ENCODE results near the gene CNTNAP5. TPM values are rescaled to one million over a fixed set of nuclear protein-coding genes. Genes with fewer than 3 reads are reported as not detected.

The CNTNAP5 gene
- total RNA-seq, 2 donors from 2014 or later = not detected

- no peak for DNase-seq (ENCODE audit: low spot score)
- H3K27ac Mint-ChIP-seq = no peak overlapping the region
- peaks cover 13% of the 10 kb centered on the region for H3K9me3 Mint-ChIP-seq
- H3K36me3 Mint-ChIP-seq = no peaks in the 10 kb centered on the region
- ATAC-seq = no peak
- no peak overlapping the region for H3K4me3 Mint-ChIP-seq
- H3K4me1 Mint-ChIP-seq (ENCODE audit: low read depth in 2 of 2) = no peaks in the 10 kb centered on the region
- no peaks in the 10 kb centered on the region for H3K27me3 Mint-ChIP-seq
Observed at GRCh38 chr2:124908411-124908810, 883.3 kb downstream of the CNTNAP5 start.

GRCh38 chr2:124911560-124911959 lies 886.5 kb downstream of the CNTNAP5 start:
- no peak for ATAC-seq
- Mint-ChIP-seq H3K9me3 (peaks cover 18% of the 10 kb centered on the region), H3K27me3 (no peaks in the 10 kb centered on the region), H3K36me3 (no peaks in the 10 kb centered on the region), H3K4me1 (ENCODE audit: low read depth in 2 of 2) (no peaks in the 10 kb centered on the region), H3K27ac (no peak overlapping the region), H3K4me3 (no peak overlapping the region)
- no peak for DNase-seq (ENCODE audit: low spot score)

GRCh38 chr2:124913868-124914267 lies 888.8 kb downstream of the CNTNAP5 start:
- H3K27ac Mint-ChIP-seq = no peak overlapping the region
- H3K36me3 Mint-ChIP-seq = peaks cover 7% of the 10 kb centered on the region
- ATAC-seq (no peak), DNase-seq (ENCODE audit: low spot score) (no peak)
- H3K27me3 Mint-ChIP-seq = no peaks in the 10 kb centered on the region
- H3K4me3 Mint-ChIP-seq = no peak overlapping the region
- H3K4me1 Mint-ChIP-seq (ENCODE audit: low read depth in 2 of 2) = no peaks in the 10 kb centered on the region
- peaks cover 25% of the 10 kb centered on the region for H3K9me3 Mint-ChIP-seq

GRCh38 chr2:124915567-124915966 lies 890.5 kb downstream of the CNTNAP5 start:
- Mint-ChIP-seq H3K4me1 (ENCODE audit: low read depth in 2 of 2) (no peaks in the 10 kb centered on the region), H3K36me3 (peaks cover 7% of the 10 kb centered on the region)

GRCh38 chr2:124919296-124919695 lies 894.2 kb downstream of the CNTNAP5 start:
- DNase-seq (ENCODE audit: low spot score) = no peak
- Mint-ChIP-seq H3K4me3 (no peak overlapping the region), H3K4me1 (ENCODE audit: low read depth in 2 of 2) (no peaks in the 10 kb centered on the region), H3K36me3 (peaks cover 19% of the 10 kb centered on the region), H3K27ac (no peak overlapping the region), H3K9me3 (peaks cover 25% of the 10 kb centered on the region), H3K27me3 (no peaks in the 10 kb centered on the region)
- no peak for ATAC-seq

More at GRCh38 chr2:124915567-124915966, 890.5 kb downstream of the CNTNAP5 start:
- DNase-seq (ENCODE audit: low spot score) (no peak), ATAC-seq (no peak)
- no peaks in the 10 kb centered on the region for H3K27me3 Mint-ChIP-seq
- no peak overlapping the region for H3K4me3 Mint-ChIP-seq
- H3K9me3 Mint-ChIP-seq = peaks cover 19% of the 10 kb centered on the region
- H3K27ac Mint-ChIP-seq = no peak overlapping the region

- peaks cover 22% of the 10 kb centered on the region for H3K9me3 Mint-ChIP-seq
- H3K36me3 Mint-ChIP-seq = peaks cover 19% of the 10 kb centered on the region
Observed at GRCh38 chr2:124920448-124920847, 895.4 kb downstream of the CNTNAP5 start.

GRCh38 chr2:124921191-124921590 lies 896.1 kb downstream of the CNTNAP5 start:
- Mint-ChIP-seq H3K9me3 (peaks cover 22% of the 10 kb centered on the region), H3K27ac (no peak overlapping the region), H3K27me3 (no peaks in the 10 kb centered on the region), H3K4me3 (no peak overlapping the region), H3K4me1 (ENCODE audit: low read depth in 2 of 2) (no peaks in the 10 kb centered on the region), H3K36me3 (peaks cover 19% of the 10 kb centered on the region)
- DNase-seq (ENCODE audit: low spot score) = no peak
- ATAC-seq = no peak

More at GRCh38 chr2:124920448-124920847, 895.4 kb downstream of the CNTNAP5 start:
- Mint-ChIP-seq H3K4me1 (ENCODE audit: low read depth in 2 of 2) (no peaks in the 10 kb centered on the region), H3K27me3 (no peaks in the 10 kb centered on the region), H3K27ac (no peak overlapping the region), H3K4me3 (no peak overlapping the region)
- no peak for ATAC-seq
- no peak for DNase-seq (ENCODE audit: low spot score)

- H3K27me3 Mint-ChIP-seq = no peaks in the 10 kb centered on the region
- ATAC-seq (no peak), DNase-seq (ENCODE audit: low spot score) (no peak)
- H3K9me3 Mint-ChIP-seq = peaks cover 25% of the 10 kb centered on the region
- no peak overlapping the region for H3K27ac Mint-ChIP-seq
- peaks cover 24% of the 10 kb centered on the region for H3K36me3 Mint-ChIP-seq
- no peak overlapping the region for H3K4me3 Mint-ChIP-seq
- H3K4me1 Mint-ChIP-seq (ENCODE audit: low read depth in 2 of 2) = no peaks in the 10 kb centered on the region
Observed at GRCh38 chr2:124923097-124923496, 898.0 kb downstream of the CNTNAP5 start.

GRCh38 chr2:124933883-124934282 lies 908.8 kb downstream of the CNTNAP5 start:
- peaks cover 10% of the 10 kb centered on the region for H3K9me3 Mint-ChIP-seq
- H3K36me3 Mint-ChIP-seq = peaks cover 8% of the 10 kb centered on the region
- DNase-seq (ENCODE audit: low spot score) = no peak
- H3K4me3 Mint-ChIP-seq = no peak overlapping the region
- no peak for ATAC-seq
- no peaks in the 10 kb centered on the region for H3K27me3 Mint-ChIP-seq
- H3K4me1 Mint-ChIP-seq (ENCODE audit: low read depth in 2 of 2) = no peaks in the 10 kb centered on the region
- no peak overlapping the region for H3K27ac Mint-ChIP-seq

GRCh38 chr2:124953921-124954320 lies 928.8 kb downstream of the CNTNAP5 start:
- H3K36me3 Mint-ChIP-seq = peaks cover 11% of the 10 kb centered on the region
- ATAC-seq = no peak
- peaks cover 25% of the 10 kb centered on the region for H3K9me3 Mint-ChIP-seq
- DNase-seq (ENCODE audit: low spot score) = no peak
- no peak overlapping the region for H3K27ac Mint-ChIP-seq
- H3K4me3 Mint-ChIP-seq = no peak overlapping the region
- H3K4me1 Mint-ChIP-seq (ENCODE audit: low read depth in 2 of 2) = no peaks in the 10 kb centered on the region
- no peaks in the 10 kb centered on the region for H3K27me3 Mint-ChIP-seq

GRCh38 chr2:124959581-124959980 lies 934.5 kb downstream of the CNTNAP5 start:
- Mint-ChIP-seq H3K9me3 (peaks cover 8% of the 10 kb centered on the region), H3K4me3 (no peak overlapping the region), H3K27me3 (no peaks in the 10 kb centered on the region), H3K4me1 (ENCODE audit: low read depth in 2 of 2) (no peaks in the 10 kb centered on the region), H3K36me3 (peaks cover 5% of the 10 kb centered on the region), H3K27ac (no peak overlapping the region)
- DNase-seq (ENCODE audit: low spot score) (no peak), ATAC-seq (no peak)

GRCh38 chr2:124961132-124961531 lies 936.0 kb downstream of the CNTNAP5 start:
- DNase-seq (ENCODE audit: low spot score) (no peak), ATAC-seq (no peak)
- no peak overlapping the region for H3K27ac Mint-ChIP-seq
- peaks cover 5% of the 10 kb centered on the region for H3K36me3 Mint-ChIP-seq
- H3K9me3 Mint-ChIP-seq = no peaks in the 10 kb centered on the region
- H3K4me3 Mint-ChIP-seq = no peak overlapping the region
- H3K4me1 Mint-ChIP-seq (ENCODE audit: low read depth in 2 of 2) = no peaks in the 10 kb centered on the region
- no peaks in the 10 kb centered on the region for H3K27me3 Mint-ChIP-seq
